ENCODE measurements around the gene PRXL2A.
"Not testable (repeated sequence)": the region's sequence is repeated elsewhere in the genome, so short reads cannot be mapped to it uniquely, and the experiment has no call there.

Gene PRXL2A

DNA sequence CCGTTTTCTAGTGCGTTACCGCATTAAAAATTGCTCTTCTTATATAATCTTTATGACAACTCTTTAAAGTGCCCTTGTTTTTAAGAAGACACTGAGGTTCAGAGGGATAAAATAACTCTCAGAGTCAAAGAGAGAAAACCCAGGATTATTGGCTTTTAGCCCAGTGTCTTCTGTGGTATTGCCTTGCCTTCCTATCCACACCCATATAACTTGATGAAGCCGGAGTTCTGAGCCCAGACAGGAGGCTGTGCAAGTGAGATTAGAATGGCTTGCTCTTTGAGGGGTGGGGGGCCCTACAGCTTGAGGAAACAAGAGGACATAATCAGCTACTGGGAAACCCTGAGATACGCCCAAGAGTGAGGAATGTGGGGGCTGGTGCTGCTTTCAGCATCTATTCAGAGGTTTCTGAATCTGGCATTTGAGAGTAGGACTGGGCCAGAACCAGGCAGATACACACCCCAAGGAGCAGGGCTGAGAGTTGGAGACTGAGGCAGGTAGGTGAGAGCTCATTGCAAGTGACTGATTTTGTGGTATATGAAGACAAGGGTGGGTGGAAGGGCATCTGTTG, 2.3 kb downstream of the PRXL2A start:
- peak in 1 of 10 donors; percentile 21 for DNase-seq
- intact Hi-C loops (cut with DNase I), result no loop called here

GRCh38 chr10:80411267-80411668, 2.9 kb downstream of the PRXL2A start:
- peak in 1 of 10 donors; percentile 29 for DNase-seq
- intact Hi-C loops (cut with DNase I), result no loop called here

- no peak for DNase-seq
- intact Hi-C loops (cut with DNase I), result no loop called here
These were observed 3.4 kb downstream of the PRXL2A start for GRCh38 chr10:80411681-80412220.

- DNase-seq, result no peak
- intact Hi-C loops (cut with DNase I), result no loop called here
These were observed 4.1 kb downstream of the PRXL2A start for GRCh38 chr10:80412486-80412885.

DNA sequence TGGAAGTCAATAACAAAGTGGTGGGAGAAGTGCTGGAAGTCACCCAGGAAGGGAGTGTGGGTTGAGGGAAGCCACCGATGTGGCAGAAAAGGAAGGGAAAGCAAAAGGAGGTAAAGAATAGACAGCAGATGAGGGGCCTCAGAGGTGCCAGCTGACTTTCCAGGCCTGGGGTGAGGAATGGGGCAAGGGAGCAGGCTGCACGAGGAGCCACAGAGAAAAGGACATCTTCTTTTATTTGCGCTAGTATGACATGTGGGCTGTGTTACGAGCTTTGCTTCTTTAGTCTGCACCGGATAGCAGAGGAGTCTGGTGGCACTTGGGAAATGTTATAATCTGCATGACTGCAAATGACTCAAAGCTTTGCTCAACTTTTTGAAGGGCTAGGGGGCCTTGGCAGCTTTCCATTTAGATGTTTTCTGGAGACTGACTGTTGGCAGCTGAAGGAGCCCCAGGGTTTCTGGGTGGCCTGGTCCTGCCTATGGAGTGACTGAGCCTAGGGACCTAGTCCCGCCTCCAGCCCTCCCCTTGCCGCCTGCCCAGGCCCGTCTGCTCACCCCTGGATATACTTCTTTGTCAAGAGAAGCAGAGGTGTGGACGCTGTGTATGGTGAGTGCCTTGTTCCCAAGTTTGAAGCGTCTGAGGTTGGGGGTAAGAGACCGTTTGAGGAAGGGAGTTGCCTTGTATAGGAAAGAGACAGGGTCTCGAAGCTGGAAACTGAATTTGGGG, 5.1 kb downstream of the PRXL2A start:
- intact Hi-C loops (cut with DNase I), result no loop called here

DNA sequence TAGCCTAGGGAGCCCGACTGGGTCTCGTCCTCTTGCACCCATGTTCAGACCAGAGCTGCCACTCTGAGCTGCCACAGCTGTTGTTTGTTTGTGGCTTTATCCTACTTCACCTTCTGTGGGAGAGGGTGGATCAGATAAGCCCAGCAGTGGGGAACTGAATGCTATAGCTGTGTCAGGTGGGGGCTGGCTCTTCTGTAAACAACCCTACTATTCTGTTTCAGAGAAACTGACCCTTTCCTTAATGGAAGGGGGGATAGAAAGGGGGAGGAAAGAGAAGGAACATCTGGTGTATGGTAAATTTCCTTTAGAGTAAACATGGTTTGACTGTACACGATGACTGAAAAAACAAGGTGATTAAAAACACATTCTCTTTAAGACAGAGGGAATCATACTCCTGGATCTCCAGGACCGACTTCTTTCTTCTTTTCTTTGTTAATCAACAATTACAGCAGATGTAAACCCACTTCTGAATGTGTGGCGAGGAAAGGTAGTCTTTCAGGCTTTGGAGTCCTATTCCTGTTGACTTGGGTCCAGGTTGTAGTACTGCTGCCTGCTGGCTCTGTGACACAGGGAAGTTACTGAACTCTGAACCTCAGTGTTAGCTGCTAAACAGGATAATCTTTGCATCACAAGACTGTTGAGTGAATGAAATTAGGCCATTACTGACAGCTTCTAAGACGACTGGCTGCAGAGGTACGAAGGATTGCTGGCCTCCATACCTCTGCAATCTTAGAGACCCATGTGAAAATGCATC, 6.0 kb downstream of the PRXL2A start:
- intact Hi-C loops (cut with DNase I), result no loop called here

More for the DNA sequence above, 5.1 kb downstream of the PRXL2A start:
- peak in 1 of 10 donors; percentile 18 for DNase-seq

GRCh38 chr10:80415734-80416478, 7.6 kb downstream of the PRXL2A start:
- intact Hi-C loops (cut with DNase I), result no loop called here
- DNase-seq, result no peak

More for the DNA sequence above, 6.0 kb downstream of the PRXL2A start:
- no peak for DNase-seq

DNA sequence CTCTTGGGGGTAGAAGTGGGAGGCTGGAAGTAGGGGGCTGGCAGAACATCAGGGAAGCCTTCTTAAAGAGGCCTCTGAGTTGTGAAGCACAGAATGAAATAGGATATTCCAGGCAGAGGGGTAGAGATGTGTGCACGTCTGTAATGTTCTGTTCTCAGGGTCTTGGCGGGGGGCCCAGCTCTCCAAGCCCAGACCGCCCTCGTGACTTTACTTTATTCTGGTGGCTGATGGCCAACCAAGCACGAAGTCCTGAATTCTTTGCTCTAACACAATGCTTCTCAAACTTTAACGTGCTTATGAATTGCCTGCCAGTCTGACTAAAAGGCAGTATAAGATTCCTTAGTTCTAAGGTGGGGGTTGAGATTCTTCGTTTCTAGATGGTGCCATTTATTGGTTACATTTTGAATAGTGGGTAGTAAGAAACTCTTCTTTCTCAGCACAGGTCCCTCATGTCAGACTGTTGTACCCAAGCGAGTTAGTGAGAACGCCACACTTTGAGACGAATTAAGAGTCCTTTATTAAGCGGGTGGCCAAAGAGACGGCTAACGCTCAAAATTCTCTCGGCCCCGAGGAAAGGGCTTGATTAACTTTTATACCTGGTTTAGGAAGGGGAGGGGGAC, 8.2 kb downstream of the PRXL2A start:
- DNase-seq, result peak in 5 of 10 donors; percentile 38 to 84 (median 50)
- intact Hi-C loops (cut with DNase I), result no loop called here

- intact Hi-C loops (cut with DNase I); DNase-seq: not testable (repeated sequence)
These were observed 8.9 kb downstream of the PRXL2A start for GRCh38 chr10:80417256-80417655.

DNA sequence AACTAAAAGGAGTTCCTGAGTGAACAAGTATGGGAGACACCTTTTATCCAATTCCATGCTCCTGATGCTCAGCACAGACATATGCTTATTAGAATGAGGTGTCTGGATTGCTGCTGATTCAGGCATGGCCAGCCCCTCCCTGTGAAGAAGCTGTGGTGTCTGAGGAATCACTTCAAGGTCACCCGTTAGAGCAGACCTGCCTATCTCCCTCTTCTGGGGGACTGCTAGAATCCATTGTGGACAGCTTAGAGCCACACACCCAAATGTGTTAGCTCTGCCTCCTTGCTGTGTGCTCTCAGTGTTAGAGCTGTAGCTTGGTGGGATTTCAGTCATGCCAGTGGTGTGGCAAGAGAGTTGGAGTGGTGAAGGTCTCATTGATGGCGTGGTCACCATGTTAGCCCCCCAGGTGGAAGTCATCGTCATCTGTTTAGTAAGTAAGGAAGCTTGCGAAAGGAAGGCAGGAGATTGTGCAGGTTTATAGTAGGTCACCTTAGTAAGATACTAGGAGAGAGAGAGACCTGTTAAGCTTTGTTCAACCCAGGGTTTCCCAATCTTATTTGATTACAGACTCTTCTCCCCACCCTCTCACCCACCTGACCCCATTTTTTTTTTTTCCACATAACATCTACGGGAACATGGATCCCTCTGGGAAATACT, 12.8 kb downstream of the PRXL2A start:
- no peak for DNase-seq
- intact Hi-C loops (cut with DNase I), result no loop called here

DNA sequence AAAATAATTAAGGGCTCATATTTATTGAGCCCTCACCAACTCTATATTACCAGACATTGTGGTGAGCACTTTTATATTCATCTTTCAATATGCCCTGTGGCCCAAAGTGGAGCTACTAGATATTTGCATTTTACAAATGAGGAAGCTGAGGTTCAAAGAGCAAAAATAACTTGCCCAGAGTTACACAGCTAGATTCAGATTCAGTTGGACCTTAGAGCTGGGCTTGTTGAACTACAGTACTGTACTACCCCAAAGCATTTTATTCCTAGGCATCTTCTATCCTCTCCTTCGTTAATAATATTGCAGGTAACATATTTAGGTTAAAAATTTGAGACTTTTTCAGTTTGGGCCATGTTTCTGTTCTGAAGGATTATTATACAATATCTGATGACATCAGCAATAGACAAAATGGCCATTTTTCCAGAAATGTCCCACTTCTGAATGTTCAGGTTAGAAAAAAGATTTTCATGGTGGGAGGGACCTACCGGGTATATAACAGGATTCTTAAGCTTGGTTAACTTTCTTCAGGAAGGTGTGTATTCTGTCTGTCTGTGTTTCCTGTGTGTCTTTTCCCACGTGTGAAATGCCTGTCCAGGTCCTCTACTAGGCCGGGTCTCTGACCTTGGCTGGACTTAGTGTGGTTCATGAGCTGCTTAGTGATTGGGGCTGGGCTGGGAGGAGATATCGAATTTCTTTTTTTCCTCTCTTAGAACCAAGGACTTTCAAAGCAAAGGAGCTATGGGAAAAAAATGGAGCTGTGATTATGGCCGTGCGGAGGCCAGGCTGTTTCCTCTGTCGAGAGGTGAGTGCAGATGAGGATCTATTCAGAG, 13.6 kb downstream of the PRXL2A start:
- no peak for DNase-seq
- intact Hi-C loops (cut with DNase I), result no loop called here

GRCh38 chr10:80425901-80426300, 17.6 kb downstream of the PRXL2A start:
- no peak for DNase-seq

DNA sequence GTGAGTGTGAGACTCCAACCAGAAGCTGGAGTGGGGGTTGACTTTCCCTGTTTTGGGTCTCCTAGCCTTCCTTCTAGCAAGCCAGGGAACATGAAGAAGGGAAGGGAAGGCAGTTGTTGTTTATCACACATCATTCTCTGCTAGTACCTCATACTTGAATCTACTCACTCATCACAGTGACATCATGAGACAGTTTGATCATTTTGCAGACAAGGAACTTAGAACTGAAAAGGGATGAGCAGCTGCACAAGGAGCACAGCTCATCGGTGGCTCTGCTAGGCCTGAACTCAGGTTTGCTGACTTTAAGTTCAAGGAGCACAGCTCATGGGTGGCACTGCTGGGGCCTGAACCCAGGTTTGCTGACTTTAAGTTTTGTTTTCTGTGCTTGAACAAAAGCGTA, 19.2 kb downstream of the PRXL2A start:
- DNase-seq, result no peak
- intact Hi-C loops (cut with DNase I), result no loop called here

More at GRCh38 chr10:80425901-80426300, 17.6 kb downstream of the PRXL2A start:
- intact Hi-C loops (cut with DNase I), result no loop called here

DNA sequence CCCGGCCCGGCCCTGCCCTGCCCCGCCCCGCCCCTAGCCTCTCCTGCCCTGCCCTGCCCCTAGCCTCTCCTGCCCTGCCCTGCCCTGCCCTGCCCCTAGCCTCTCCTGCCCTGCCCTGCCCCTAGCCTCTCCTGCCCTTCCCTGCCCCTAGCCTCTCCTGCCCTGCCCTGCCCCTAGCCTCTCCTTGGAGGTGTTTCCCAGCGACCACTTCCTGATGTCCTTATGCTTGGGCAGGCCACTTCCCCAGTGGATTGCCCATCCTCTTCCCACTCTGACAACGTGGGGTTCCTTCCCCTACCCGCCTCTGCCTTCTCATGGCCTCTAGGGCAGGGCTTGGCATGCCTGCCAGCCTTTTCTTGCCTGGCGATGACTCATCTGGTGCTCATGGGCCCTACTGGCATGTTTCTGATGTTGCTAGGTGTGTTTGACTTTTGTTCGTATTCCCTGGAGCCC, 21.2 kb downstream of the PRXL2A start:
- intact Hi-C loops (cut with DNase I), result no loop called here
- peak in 1 of 10 donors; percentile 55 for DNase-seq

- intact Hi-C loops (cut with DNase I), result no loop called here
- DNase-seq, result no peak
These were observed 24.8 kb downstream of the PRXL2A start for GRCh38 chr10:80433134-80433533.

- intact Hi-C loops (cut with DNase I), result no loop called here
- no peak for DNase-seq
These were observed 28.2 kb downstream of the PRXL2A start for GRCh38 chr10:80436446-80437098.

- DNase-seq, result no peak
- intact Hi-C loops (cut with DNase I), result no loop called here
These were observed 28.9 kb downstream of the PRXL2A start for GRCh38 chr10:80437227-80437626.

- DNase-seq, result no peak
- intact Hi-C loops (cut with DNase I), result loop anchor here (5.0 kb wide), 1 partner anchor 60 kb away; no protein-coding TSS in a partner anchor
These were observed 33.5 kb downstream of the PRXL2A start for GRCh38 chr10:80441831-80442230.

Measured in posterior cingulate gyrus (tissue), 11 donors.